Measurements from ENCODE around the gene RBM22.

Gene RBM22

DNA sequence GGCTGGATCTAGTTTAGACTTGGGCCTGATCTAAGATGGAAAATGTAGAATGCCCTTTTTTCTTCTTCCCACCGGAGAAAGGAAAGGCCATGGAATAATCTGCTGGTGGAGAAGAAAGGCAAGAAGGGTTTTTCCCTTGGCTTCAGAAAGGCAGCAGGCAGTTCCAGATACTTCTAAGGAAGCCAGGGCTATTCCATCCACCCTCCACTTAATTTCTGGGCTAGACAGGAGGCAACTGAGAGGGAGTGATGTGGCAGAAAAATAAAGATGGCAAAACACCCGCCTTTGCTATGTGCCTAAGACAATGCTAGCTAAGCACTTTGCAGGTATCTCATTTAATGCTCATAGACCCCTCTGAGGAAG is 29.9 kb downstream of the RBM22 start:
- TF ChIP-seq CTCF (IDR thresholded peaks at IDR 0.05), result no peak

- TF ChIP-seq CTCF (IDR thresholded peaks at IDR 0.05), result no peak
Observed at GRCh38 chr5:150670275-150670947, 30.5 kb downstream of the RBM22 start.

- TF ChIP-seq CTCF (IDR thresholded peaks at IDR 0.05), result no peak
Observed at GRCh38 chr5:150665044-150665443, 35.8 kb downstream of the RBM22 start.

- no peak for TF ChIP-seq CTCF (IDR thresholded peaks at IDR 0.05)
Observed at GRCh38 chr5:150663936-150664335, 36.9 kb downstream of the RBM22 start.

GRCh38 chr5:150662731-150663516 is 37.9 kb downstream of the RBM22 start:
- no peak for TF ChIP-seq CTCF (IDR thresholded peaks at IDR 0.05)

DNA sequence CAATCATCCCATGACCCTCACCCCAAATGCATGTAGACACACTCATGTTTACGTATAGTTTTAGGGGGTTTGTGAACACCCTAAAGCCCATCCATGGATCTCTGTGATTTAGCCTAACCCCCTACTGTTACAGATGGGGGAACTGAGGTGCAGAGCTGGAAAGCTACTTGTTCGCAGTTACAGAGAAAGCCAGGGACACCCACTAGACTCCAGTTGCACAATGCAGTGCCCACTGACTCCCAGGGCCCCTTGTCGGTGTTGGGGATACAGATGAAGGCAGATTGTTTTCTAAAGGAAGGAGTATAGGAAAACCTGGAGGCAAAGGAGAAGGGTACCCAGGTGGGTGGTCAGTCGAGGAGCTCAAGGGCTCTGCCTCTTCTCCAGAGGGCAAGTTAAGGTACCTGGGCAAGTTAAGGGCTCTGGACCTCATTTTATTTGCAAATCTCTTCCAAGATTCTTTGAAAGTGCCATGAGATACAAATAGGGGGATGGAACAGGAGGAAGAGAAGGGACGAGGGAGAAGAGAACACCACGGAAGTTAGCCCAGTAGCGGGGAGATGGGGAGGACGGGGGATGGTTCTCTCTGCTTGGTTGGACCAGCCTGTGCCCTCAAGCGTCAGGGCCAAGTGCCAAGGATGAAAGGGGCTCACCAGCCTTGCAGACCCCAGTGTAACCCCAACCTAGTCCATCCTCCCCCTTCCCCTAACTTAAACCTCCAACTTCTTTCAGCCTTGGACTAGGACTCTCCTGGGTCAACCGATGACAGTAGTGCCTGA is 38.9 kb downstream of the RBM22 start:
- no peak for TF ChIP-seq CTCF (IDR thresholded peaks at IDR 0.05)

DNA sequence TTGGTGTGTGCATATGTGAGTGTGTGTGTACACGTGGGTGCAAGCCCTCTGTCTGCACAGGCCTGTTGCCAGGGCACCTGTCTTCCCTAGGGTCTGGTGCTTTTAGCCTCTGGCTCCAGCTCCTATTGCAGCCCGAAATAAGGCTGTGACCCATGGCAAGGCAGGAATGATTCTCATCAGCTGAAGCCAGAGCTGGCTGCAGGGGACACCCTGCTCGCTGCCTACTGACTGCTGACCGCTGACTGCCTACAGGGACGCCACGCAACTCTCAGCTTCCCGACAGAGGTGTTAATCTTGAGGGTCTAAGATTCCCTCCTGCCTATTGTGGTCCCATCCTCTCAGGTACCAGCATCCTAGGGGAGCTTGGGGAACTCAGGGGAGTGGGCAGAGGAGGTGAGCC is 39.8 kb downstream of the RBM22 start, which contains the start of gene MYOZ3:
TSS of gene MYOZ3 (plus strand) at position 166 of the 400 bp plus-strand sequence. CDS start 1,691 bp downstream, outside the sequence.
- TF ChIP-seq CTCF (IDR thresholded peaks at IDR 0.05), result no peak

All from LNCAP (cell line).